ENCODE data around the gene GSTM1.

The GSTM1 gene

GRCh38 chr1:109687641-109688499 lies at the start of gene GSTM1:
Gene GSTM1 (plus strand): TSS chr1:109687817. CDS start chr1:109687874, 57 bp downstream.
- no peak for DNase-seq

- no peak for DNase-seq
These were observed 48.4 kb upstream of the GSTM1 start for GRCh38 chr1:109639063-109639840.

GRCh38 chr1:109639841-109640184 lies 47.8 kb upstream of the GSTM1 start:
- DNase-seq: no peak

GRCh38 chr1:109640285-109640865 lies 47.2 kb upstream of the GSTM1 start:
- DNase-seq: peak; percentile 30 to 72

GRCh38 chr1:109641078-109641740 lies 46.4 kb upstream of the GSTM1 start:
- DNase-seq: no peak

GRCh38 chr1:109641861-109642260 lies 45.8 kb upstream of the GSTM1 start:
- DNase-seq: no peak

- no peak for DNase-seq
These were observed 45.0 kb upstream of the GSTM1 start for GRCh38 chr1:109642626-109643025.

- DNase-seq: peak; percentile 30 to 65
These were observed 44.0 kb upstream of the GSTM1 start for GRCh38 chr1:109643385-109644230.

GRCh38 chr1:109644670-109645069 lies 42.9 kb upstream of the GSTM1 start:
- no peak for DNase-seq

- DNase-seq: no peak
These were observed 38.1 kb upstream of the GSTM1 start for GRCh38 chr1:109649491-109649914.

GRCh38 chr1:109650609-109651008 lies 37.0 kb upstream of the GSTM1 start:
- no peak for DNase-seq

- DNase-seq: no peak
These were observed 35.2 kb upstream of the GSTM1 start for GRCh38 chr1:109652402-109652801.

- no peak for DNase-seq
These were observed 34.3 kb upstream of the GSTM1 start for GRCh38 chr1:109653306-109653705.

GRCh38 chr1:109654519-109654918 lies 33.1 kb upstream of the GSTM1 start:
- DNase-seq: no peak

- peak; percentile 23 to 51 for DNase-seq
These were observed 31.8 kb upstream of the GSTM1 start, which contains the start of gene GSTM4 for GRCh38 chr1:109655615-109656519. Gene GSTM4 (plus strand): TSS chr1:109656099. CDS start chr1:109656390, 291 bp downstream.

GRCh38 chr1:109657395-109657794 lies 30.2 kb upstream of the GSTM1 start:
- no peak for DNase-seq

GRCh38 chr1:109657970-109658369 lies 29.6 kb upstream of the GSTM1 start:
- DNase-seq: no peak

- no peak for DNase-seq
These were observed 29.0 kb upstream of the GSTM1 start for GRCh38 chr1:109658533-109659042.

GRCh38 chr1:109659145-109659544 lies 28.5 kb upstream of the GSTM1 start:
- DNase-seq: no peak

- peak; percentile 83 to 85 for DNase-seq
These were observed 27.5 kb upstream of the GSTM1 start for GRCh38 chr1:109659997-109660690.
